Tibial artery (tissue), 4 donors: ENCODE results near the gene ARL6IP6.

Source experiments
- DNase-seq, 2 donors: peaks; one replicate each; pipeline ENCODE4 v3.0.0-alpha.2; 2019
- H3K27ac ChIP-seq, 2 donors: fragments of 200-600 bp; sonication (generic) in 1 of 2; 1 replicate in 1 of 2; 2 replicates in 1 of 2; pipeline ENCODE4 v1.5.1; 2018 to 2019; ENCODE audit warnings: mild to moderate bottlenecking in 1 of 2
- H3K27me3 ChIP-seq, 2 donors: fragments of 200-600 bp; sonication (generic) in 1 of 2; one replicate each; pipeline versions ENCODE4 v1.5.1 to v1.6.0; 2016 to 2019
- H3K36me3 ChIP-seq, 3 donors: fragments of 200-600 bp; sonication (generic) in 2 of 3; one replicate each; pipeline ENCODE4 v1.5.1; 2016 to 2019; ENCODE audit warnings: mild to moderate bottlenecking in 2 of 3
- H3K4me1 ChIP-seq, 4 donors: fragments of 200-600 bp; sonication (generic) in 2 of 4; 1 replicate in 3 of 4; 2 replicates in 1 of 4; pipeline ENCODE4 v1.5.1; 2016 to 2019
- H3K4me3 ChIP-seq, 2 donors: fragments of 200-600 bp; sonication (generic) in 1 of 2; 1 replicate in 1 of 2; 2 replicates in 1 of 2; pipeline ENCODE4 v1.5.1; 2018 to 2019; ENCODE audit warnings: mild to moderate bottlenecking in 2 of 2
- H3K9me3 ChIP-seq, 3 donors: fragments of 200-600 bp; sonication (generic) in 1 of 3; one replicate each; pipeline ENCODE4 v1.5.1; 2016 to 2019
- CTCF ChIP-seq, 2 experiments: fragments of 200-600 bp in 1 of 2; fragments of 450-650 bp in 1 of 2; IDR thresholded peaks; one replicate each; pipeline ENCODE4 v1.5.1; 2017 to 2019; ENCODE audit warnings: antibody characterized with exemption in 2 of 2, mild to moderate bottlenecking in 1 of 2, moderate library complexity in 1 of 2
- intact Hi-C: fragments of 100-400 bp; cut with DNase I; formaldehyde crosslinking; loops from one replicate; pipeline ENCODE4 v1.15.0; 2023; ENCODE audit warnings: low total_unique reads

The ARL6IP6 gene

GRCh38 chr2:152683400-152683799, 35.0 kb upstream of the ARL6IP6 start:
- no peak overlapping the region for H3K27ac ChIP-seq
- intact Hi-C loops, result no loop called here
- H3K4me3 ChIP-seq, result no peak overlapping the region
- peaks cover 31 to 36% (median 33%) of the 10 kb centered on the region in 3 donors for H3K36me3 ChIP-seq
- no peaks in the 10 kb centered on the region for H3K9me3 ChIP-seq
- DNase-seq, result no peak
- H3K4me1 ChIP-seq, result no peaks in the 10 kb centered on the region
- TF ChIP-seq CTCF (IDR thresholded peaks at IDR 0.05), result no peak
- H3K27me3 ChIP-seq, result no peaks in the 10 kb centered on the region

GRCh38 chr2:152686321-152686720, 32.1 kb upstream of the ARL6IP6 start:
- no peaks in the 10 kb centered on the region for H3K4me1 ChIP-seq
- H3K36me3 ChIP-seq, result peaks cover 6 to 8% (median 6%) of the 10 kb centered on the region in 3 donors
- intact Hi-C loops, result no loop called here
- no peaks in the 10 kb centered on the region for H3K9me3 ChIP-seq
- H3K4me3 ChIP-seq, result no peak overlapping the region
- H3K27me3 ChIP-seq, result no peaks in the 10 kb centered on the region
- H3K27ac ChIP-seq, result no peak overlapping the region
- DNase-seq, result no peak
- no peak for TF ChIP-seq CTCF (IDR thresholded peaks at IDR 0.05)

- DNase-seq, result no peak
- H3K9me3 ChIP-seq, result no peaks in the 10 kb centered on the region
- peaks cover under 1 to 18% (median 2%) of the 10 kb centered on the region in 3 donors for H3K36me3 ChIP-seq
- no peak overlapping the region for H3K27ac ChIP-seq
- TF ChIP-seq CTCF (IDR thresholded peaks at IDR 0.05), result no peak
- peaks cover 0 to 20% (median 0%) of the 10 kb centered on the region in 4 donors for H3K4me1 ChIP-seq
- H3K27me3 ChIP-seq, result no peaks in the 10 kb centered on the region
- intact Hi-C loops, result no loop called here
- no peak overlapping the region for H3K4me3 ChIP-seq
These were observed 25.4 kb upstream of the ARL6IP6 start for GRCh38 chr2:152693033-152693432.

GRCh38 chr2:152694161-152694661, 24.2 kb upstream of the ARL6IP6 start:
- DNase-seq, result no peak
- Histone ChIP-seq H3K4me1 (peaks cover 0 to 20% (median 0%) of the 10 kb centered on the region in 4 donors), H3K27ac (peak overlapping the region in 1 of 2 donors; percentile 23), H3K9me3 (no peaks in the 10 kb centered on the region), H3K4me3 (peak overlapping the region; percentile 18 to 23), H3K36me3 (peaks cover 0 to 18% (median 0%) of the 10 kb centered on the region in 3 donors), H3K27me3 (no peaks in the 10 kb centered on the region)
- TF ChIP-seq CTCF (IDR thresholded peaks at IDR 0.05), result no peak
- intact Hi-C loops, result no loop called here

- intact Hi-C loops, result no loop called here
- H3K27me3 ChIP-seq, result no peaks in the 10 kb centered on the region
- H3K36me3 ChIP-seq, result peaks cover 0 to 18% (median 0%) of the 10 kb centered on the region in 3 donors
- no peak for DNase-seq
- H3K27ac ChIP-seq, result no peak overlapping the region
- TF ChIP-seq CTCF (IDR thresholded peaks at IDR 0.05), result no peak
- H3K9me3 ChIP-seq, result no peaks in the 10 kb centered on the region
- H3K4me3 ChIP-seq, result no peak overlapping the region
- peaks cover 0 to 20% (median 0%) of the 10 kb centered on the region in 4 donors for H3K4me1 ChIP-seq
These were observed 22.7 kb upstream of the ARL6IP6 start for GRCh38 chr2:152695763-152696162.

GRCh38 chr2:152696476-152696875, 21.9 kb upstream of the ARL6IP6 start:
- intact Hi-C loops, result no loop called here
- peaks cover 0 to 22% (median 0%) of the 10 kb centered on the region in 3 donors for H3K36me3 ChIP-seq
- no peak overlapping the region for H3K27ac ChIP-seq
- no peak for DNase-seq
- H3K27me3 ChIP-seq, result no peaks in the 10 kb centered on the region
- TF ChIP-seq CTCF (IDR thresholded peaks at IDR 0.05), result no peak
- no peak overlapping the region for H3K4me3 ChIP-seq
- peaks cover 0 to 20% (median 0%) of the 10 kb centered on the region in 4 donors for H3K4me1 ChIP-seq
- H3K9me3 ChIP-seq, result no peaks in the 10 kb centered on the region
